A549 (cell line): ENCODE data around the gene ADAP2. TPM values are rescaled to one million over a fixed set of nuclear protein-coding genes. Genes with fewer than 3 reads are reported as not detected.

ENCODE experiments used
- ATAC-seq, 2 experiments: fragments of 200-7000 bp in 1 of 2; fragments of >200 bp in 1 of 2; cut with Nextera tagmentation in 1 of 2; cut with Tn5 transposase in 1 of 2; 3 replicates each; pipeline versions ENCODE4 v1.8.0 to v1.9.1; 2018 to 2020; ENCODE audit warnings: mild to moderate bottlenecking in 1 of 2, moderate library complexity in 1 of 2
- CTCF ChIA-PET: fragments of 300-600 bp; sonication (Branson Sonifier 250); formaldehyde crosslinking; extraction: SDS; loops from one replicate; lab custom pipeline; 2021; ENCODE audit warnings: antibody characterized with exemption, inconsistent platforms; lab: Yijun Ruan, JAX
- POLR2A ChIA-PET: fragments of 350-600 bp; formaldehyde crosslinking; extraction: SDS; loops from one replicate; lab custom pipeline; 2021; ENCODE audit warnings: antibody characterized with exemption, inconsistent platforms; lab: Yijun Ruan, JAX
- DNase-seq, 2 experiments: peaks; one replicate each; pipeline versions ENCODE4 v3.0.0 to v3.0.0-alpha.2; 2011 to 2016; ENCODE audit warnings: low read depth in 1 of 2, low spot score in 1 of 2
- FAIRE-seq: peaks from 2 replicates; lab custom pipeline; 2011; peaks lifted over from hg19 to GRCh38; lab: Jason Lieb, UNC
- H3K27ac ChIP-seq, 2 experiments: fragments of >200 bp; sonication (Bioruptor Twin); formaldehyde crosslinking; 3 replicates each; pipeline ENCODE4 v1.5.1; 2016 to 2017
- H3K4me1 ChIP-seq: fragments of >200 bp; sonication (Bioruptor Twin); formaldehyde crosslinking; 3 replicates; pipeline ENCODE4 v1.6.1; 2016
- H3K4me2 ChIP-seq: fragments of >200 bp; sonication (Bioruptor Twin); formaldehyde crosslinking; 3 replicates; pipeline ENCODE4 v1.6.1; 2016
- H3K4me3 ChIP-seq: fragments of >200 bp; sonication (Bioruptor Twin); formaldehyde crosslinking; 3 replicates; pipeline ENCODE4 v1.5.1; 2016
- H3K9me3 ChIP-seq: fragments of >200 bp; sonication (Bioruptor Twin); formaldehyde crosslinking; 3 replicates; pipeline ENCODE4 v1.6.1; 2016
- BHLHE40 ChIP-seq: IDR thresholded peaks from 2 replicates; pipeline ENCODE4 v1.6.1; 2012; ENCODE audit warnings: low read depth, low read length, inconsistent platforms
- CBX2 ChIP-seq: fragments of 200-600 bp; sonication (generic); IDR thresholded peaks from 2 replicates; pipeline ENCODE4 v1.6.1; 2016; ENCODE audit warnings: low read depth, mild to moderate bottlenecking, borderline replicate concordance
- HOXB5 ChIP-seq: fragments of 250-450 bp; sonication (Bioruptor Pico); IDR thresholded peaks from 2 replicates; pipeline ENCODE4 v1.5.0; 2020; ENCODE audit warnings: mild to moderate bottlenecking, moderate library complexity
- JUN ChIP-seq, 2 experiments: fragments of >200 bp; sonication (Bioruptor Twin); formaldehyde crosslinking; IDR thresholded peaks; 2 replicates in 1 of 2; 3 replicates in 1 of 2; pipeline ENCODE4 v1.6.1; 2016 to 2017
- PHF8 ChIP-seq: fragments of 200-600 bp; sonication (generic); IDR thresholded peaks from 2 replicates; pipeline ENCODE4 v1.6.1; 2016; ENCODE audit warnings: low read depth, mild to moderate bottlenecking, antibody characterized with exemption, moderate library complexity, borderline replicate concordance
- POLR2A ChIP-seq: IDR thresholded peaks from 2 replicates; pipeline ENCODE4 v1.6.1; 2012; ENCODE audit warnings: mild to moderate bottlenecking, low read length
- POLR2AphosphoS2 ChIP-seq: conservative IDR thresholded peaks from 2 replicates; pipeline ENCODE4 v1.6.1; 2012; ENCODE audit warnings: low read length, improper control_type of control experiment, inconsistent platforms
- SMC3 ChIP-seq: fragments of >200 bp; sonication (Bioruptor Twin); formaldehyde crosslinking; IDR thresholded peaks from 3 replicates; pipeline ENCODE4 v1.6.1; 2018; ENCODE audit warnings: inconsistent platforms
- ZC3H11A ChIP-seq: fragments of 450-650 bp; IDR thresholded peaks from 2 replicates; pipeline ENCODE4 v1.6.1; 2014; ENCODE audit warnings: antibody characterized with exemption, mild to moderate bottlenecking
- ZFP36 ChIP-seq: fragments of 450-650 bp; IDR thresholded peaks from 2 replicates; pipeline ENCODE4 v1.6.1; 2014; ENCODE audit warnings: borderline replicate concordance; ENCODE audit not compliant: partially characterized antibody
- WGBS: methylation state at CpG from one replicate; pipeline ENCODE4 v1.1.6; 2017; ENCODE audit errors: missing lambda C conversion rate; 5-methylcytosine and 5-hydroxymethylcytosine counted together
- polyA minus RNA-seq: library from RNA; depleted of rRNA, polyadenylated mRNA; stranded (reverse); fragments of >200 nt; gene quantifications from 2 replicates; pipeline ENCODE4 v1.2.3, GENCODE V29; 2011; rRNA and poly(A)+ RNA removed
- polyA plus RNA-seq, 4 experiments: library from polyadenylated mRNA; depleted of rRNA in 3 of 4; stranded (reverse); fragments of >200 nt; fragmentation: RNase III in 1 of 4; extraction: RNeasy Plus Mini Kit Qiagen cat#74134 plus additional on column Dnase treatment in 1 of 4; gene quantifications; 2 replicates in 3 of 4; 3 replicates in 1 of 4; pipeline ENCODE4 v1.2.3, GENCODE V29; 2011 to 2017
- TF ChIP-seq, protein P1 (sequence below): IDR thresholded peaks from 2 replicates; pipeline ENCODE4 v1.6.1; 2012
- TF ChIP-seq, protein P2 (sequence below): fragments of 250-450 bp; sonication (Bioruptor Pico); IDR thresholded peaks from 2 replicates; pipeline ENCODE4 v1.5.0; 2020; ENCODE audit warnings: low read depth, mild to moderate bottlenecking, moderate library complexity
- TF ChIP-seq, protein P3 (sequence below): fragments of 150-350 bp; IDR thresholded peaks from 2 replicates; pipeline ENCODE4 v1.6.1; 2014; ENCODE audit warnings: low read depth, mild to moderate bottlenecking, low read length

The ADAP2 gene, protein sequence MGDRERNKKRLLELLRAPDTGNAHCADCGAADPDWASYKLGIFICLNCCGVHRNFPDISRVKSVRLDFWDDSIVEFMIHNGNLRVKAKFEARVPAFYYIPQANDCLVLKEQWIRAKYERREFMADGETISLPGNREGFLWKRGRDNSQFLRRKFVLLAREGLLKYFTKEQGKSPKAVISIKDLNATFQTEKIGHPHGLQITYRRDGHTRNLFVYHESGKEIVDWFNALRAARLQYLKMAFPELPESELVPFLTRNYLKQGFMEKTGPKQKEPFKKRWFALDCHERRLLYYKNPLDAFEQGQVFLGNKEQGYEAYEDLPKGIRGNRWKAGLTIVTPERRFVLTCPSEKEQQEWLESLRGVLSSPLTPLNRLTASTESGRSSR
- polyA plus RNA-seq (2011; rRNA removed) (4.5 and 5.0 TPM in 2 replicates), polyA plus RNA-seq (2017; fragmentation: RNase III; extraction: RNeasy Plus Mini Kit Qiagen cat#74134 plus additional on column Dnase treatment) (3.3 to 3.9 TPM (median 3.7 TPM) in 3 replicates), polyA minus RNA-seq (5.4 and 5.9 TPM in 2 replicates)
- polyA plus RNA-seq (2012; cell fraction: cytosol; rRNA removed) = 3.4 and 4.1 TPM in 2 replicates
- 3.2 TPM in 2 replicates for polyA plus RNA-seq (2012; cell fraction: nucleus; rRNA removed)

DNA sequence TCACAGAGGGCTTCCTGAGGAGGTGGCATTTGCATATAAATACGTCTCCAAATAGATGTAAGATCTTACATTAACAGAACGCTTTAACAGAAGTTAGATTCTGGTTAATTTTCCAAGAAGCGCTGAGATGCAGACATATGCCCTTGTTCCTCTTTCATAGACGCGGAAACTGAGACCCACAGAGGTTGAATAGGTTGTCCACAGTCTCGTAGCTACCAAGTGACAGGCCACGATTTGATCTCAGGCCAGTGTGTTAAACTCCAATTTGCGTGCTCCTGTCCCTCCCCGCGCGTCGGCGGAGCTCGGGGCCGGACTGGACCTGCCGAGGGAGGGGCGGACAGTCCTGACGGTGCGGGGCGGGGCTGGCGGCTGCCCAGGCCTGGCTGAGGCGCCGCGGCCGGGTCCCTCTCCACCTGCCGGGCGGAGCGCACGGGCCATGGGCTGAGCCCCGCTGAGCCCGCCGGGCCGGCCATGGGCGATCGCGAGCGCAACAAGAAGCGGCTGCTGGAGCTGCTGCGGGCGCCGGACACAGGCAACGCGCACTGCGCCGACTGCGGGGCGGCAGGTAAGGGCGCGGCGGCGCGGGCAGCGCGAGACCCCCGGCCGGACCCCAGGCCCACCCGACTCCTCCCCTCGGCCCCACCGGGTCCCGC lies at the start of gene ADAP2:
TSS of gene ADAP2 (plus strand) at position 402 of the 653 bp plus-strand sequence. CDS start at position 472, 70 bp downstream.
- POLR2A ChIA-PET = interaction anchor here (0.6 kb wide), 1 partner anchor 12 kb away, joined by 3 read pairs; no protein-coding TSS in a partner anchor
- Histone ChIP-seq H3K9me3 (no peaks in the 10 kb centered on the region), H3K27ac (peak within 1 kb of the TSS; percentile 67 to 85), H3K4me2 (peak within 1 kb of the TSS; percentile 93), H3K4me1 (0 out of 3 replicates have a peak, but pooled peaks cover 5% of the 10 kb centered on the region), H3K4me3 (peak within 1 kb of the TSS; percentile 62)
- FAIRE-seq = no peak
- peak; percentile 87 to 89 for ATAC-seq
- peak; percentile 51 to 60 for DNase-seq
- CTCF ChIA-PET = interaction anchor here (0.7 kb wide), 2 partner anchors 55 to 306 kb away, joined by 3 read pairs; no protein-coding TSS in a partner anchor
- WGBS = 19% methylated on average over 21 of the region's 60 CpGs
- peak; percentile 67 for TF ChIP-seq ZFP36
- no peak for TF ChIP-seq JUN (IDR thresholded peaks at IDR 0.05)
- 0 out of 2 replicates have a peak, but pooled peaks have one; percentile 35 for TF ChIP-seq POLR2A
- TF ChIP-seq SMC3 = peak; percentile 13; the same call in 1 of the 3 replicates
- TF ChIP-seq, protein P1, sequence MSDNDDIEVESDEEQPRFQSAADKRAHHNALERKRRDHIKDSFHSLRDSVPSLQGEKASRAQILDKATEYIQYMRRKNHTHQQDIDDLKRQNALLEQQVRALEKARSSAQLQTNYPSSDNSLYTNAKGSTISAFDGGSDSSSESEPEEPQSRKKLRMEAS = 0 out of 2 replicates have a peak, but pooled peaks have one; percentile 16
- no peak for TF ChIP-seq CBX2
- TF ChIP-seq PHF8 = peak; percentile 79; the same call in 1 of the 2 replicates

DNA sequence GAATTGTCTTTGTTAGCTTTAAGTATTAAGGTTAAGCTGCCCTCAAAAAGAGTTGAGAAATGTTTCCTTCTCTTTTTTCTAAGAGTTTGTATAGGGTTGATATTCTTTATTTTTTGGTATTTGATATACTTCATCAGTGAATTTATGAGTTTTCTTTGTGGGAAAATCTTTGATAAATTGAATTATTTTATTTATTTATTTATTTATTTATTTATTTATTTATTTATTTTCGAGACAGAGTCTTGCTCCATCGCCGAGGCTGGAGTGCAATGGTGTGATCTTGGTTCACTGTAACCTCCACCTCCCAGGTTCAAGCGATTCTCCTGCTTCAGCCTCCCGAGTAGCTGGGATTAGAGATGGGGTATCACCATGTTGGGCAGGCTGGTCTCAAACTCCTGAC lies 35.6 kb upstream of the ADAP2 start:
- FAIRE-seq = no peak

DNA sequence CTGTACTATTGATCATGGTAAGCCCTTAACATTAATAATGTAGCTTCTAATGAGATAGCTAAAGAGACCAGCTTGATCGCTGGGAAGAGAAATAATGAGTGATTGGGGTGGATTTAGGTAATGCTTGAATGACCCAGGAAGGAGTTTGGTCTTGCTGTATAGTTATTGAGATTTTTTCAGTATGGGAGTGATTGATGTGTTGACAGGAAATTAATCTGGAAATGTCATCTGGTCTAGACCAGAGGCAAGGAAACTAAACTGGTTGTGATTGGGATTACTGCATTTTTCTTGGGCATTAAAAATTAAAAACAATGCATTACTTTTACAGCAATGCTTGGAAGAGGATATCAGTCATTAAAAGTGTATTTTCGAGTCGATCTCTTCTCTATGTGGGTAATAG lies 27.5 kb upstream of the ADAP2 start:
- ChIA-PET CTCF (interaction anchor here (0.7 to 2.1 kb wide), 4 partner anchors 10 to 41 kb away, joined by 3 to 8 read pairs (median 4); no protein-coding TSS in a partner anchor), POLR2A (interaction anchor here (1.2 kb wide), 1 partner anchor 12 kb away, joined by 4 read pairs; no protein-coding TSS in a partner anchor)
- no peak for TF ChIP-seq ZC3H11A
- no peak for TF ChIP-seq BHLHE40
- no peak for TF ChIP-seq POLR2AphosphoS2
- no peak for TF ChIP-seq HOXB5
- TF ChIP-seq, protein P2, sequence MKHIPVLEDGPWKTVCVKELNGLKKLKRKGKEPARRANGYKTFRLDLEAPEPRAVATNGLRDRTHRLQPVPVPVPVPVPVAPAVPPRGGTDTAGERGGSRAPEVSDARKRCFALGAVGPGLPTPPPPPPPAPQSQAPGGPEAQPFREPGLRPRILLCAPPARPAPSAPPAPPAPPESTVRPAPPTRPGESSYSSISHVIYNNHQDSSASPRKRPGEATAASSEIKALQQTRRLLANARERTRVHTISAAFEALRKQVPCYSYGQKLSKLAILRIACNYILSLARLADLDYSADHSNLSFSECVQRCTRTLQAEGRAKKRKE (CRISPR knock-in tag) = no peak
- DNase-seq (no peak), ATAC-seq (no peak), FAIRE-seq (peak; percentile 87)
- Histone ChIP-seq H3K27ac (no peak overlapping the region), H3K4me3 (no peak overlapping the region), H3K4me2 (no peak overlapping the region), H3K9me3 (no peaks in the 10 kb centered on the region), H3K4me1 (no peaks in the 10 kb centered on the region)
- 90% methylated on average over 3 of the region's 3 CpGs for WGBS

More for the DNA sequence above, 35.6 kb upstream of the ADAP2 start:
- no peak for ATAC-seq
- ChIA-PET CTCF (interaction anchor here (0.8 to 1.9 kb wide), 2 partner anchors 12 to 640 kb away, joined by 3 to 6 read pairs; no protein-coding TSS in a partner anchor), POLR2A (interaction anchor here (0.6 kb wide), 1 partner anchor 155 kb away, joined by 3 read pairs; no protein-coding TSS in a partner anchor)
- H3K4me3 ChIP-seq = no peak overlapping the region
- DNase-seq = no peak
- no peaks in the 10 kb centered on the region for H3K4me1 ChIP-seq
- 89% methylated on average over 5 of the region's 5 CpGs for WGBS
- H3K27ac ChIP-seq = no peak overlapping the region
- H3K4me2 ChIP-seq = no peak overlapping the region
- peak; percentile 96 for TF ChIP-seq ZC3H11A
- TF ChIP-seq, protein P3, sequence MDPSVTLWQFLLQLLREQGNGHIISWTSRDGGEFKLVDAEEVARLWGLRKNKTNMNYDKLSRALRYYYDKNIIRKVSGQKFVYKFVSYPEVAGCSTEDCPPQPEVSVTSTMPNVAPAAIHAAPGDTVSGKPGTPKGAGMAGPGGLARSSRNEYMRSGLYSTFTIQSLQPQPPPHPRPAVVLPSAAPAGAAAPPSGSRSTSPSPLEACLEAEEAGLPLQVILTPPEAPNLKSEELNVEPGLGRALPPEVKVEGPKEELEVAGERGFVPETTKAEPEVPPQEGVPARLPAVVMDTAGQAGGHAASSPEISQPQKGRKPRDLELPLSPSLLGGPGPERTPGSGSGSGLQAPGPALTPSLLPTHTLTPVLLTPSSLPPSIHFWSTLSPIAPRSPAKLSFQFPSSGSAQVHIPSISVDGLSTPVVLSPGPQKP = no peak
- H3K9me3 ChIP-seq = no peaks in the 10 kb centered on the region
